ENCODE measurements around the gene RASL10A.
"Not testable (repeated sequence)": the region's sequence is repeated elsewhere in the genome, so short reads cannot be mapped to it uniquely, and the experiment has no call there.

Gene RASL10A

GRCh38 chr22:29315286-29316140 lies at the start of gene RASL10A:
RASL10A (minus strand) TSS chr22:29315697; CDS start chr22:29315246, 451 bp downstream.
- H3K4me3 ChIP-seq (replicated peaks; ENCODE audit: low read depth, low read length): no peak within 1 kb of the TSS
- no peak for TF ChIP-seq CTCF (IDR thresholded peaks at IDR 0.05; ENCODE audit: low read length, missing control alignments)
- DNase-seq (ENCODE audit: low read depth): no peak

GRCh38 chr22:29359469-29359868 lies 44.0 kb upstream of the RASL10A start:
- DNase-seq (ENCODE audit: low read depth): peak; percentile 72

GRCh38 chr22:29357193-29357890 lies 41.8 kb upstream of the RASL10A start:
- DNase-seq (ENCODE audit: low read depth); H3K4me3 ChIP-seq (replicated peaks; ENCODE audit: low read depth, low read length): not testable (repeated sequence)

More at GRCh38 chr22:29359469-29359868, 44.0 kb upstream of the RASL10A start:
- TF ChIP-seq CTCF (IDR thresholded peaks at IDR 0.05; ENCODE audit: low read length, missing control alignments): peak; percentile 78
- H3K4me3 ChIP-seq (replicated peaks; ENCODE audit: low read depth, low read length): no peak overlapping the region

GRCh38 chr22:29353860-29354259 lies 38.4 kb upstream of the RASL10A start:
- no peak overlapping the region for H3K4me3 ChIP-seq (replicated peaks; ENCODE audit: low read depth, low read length)
- DNase-seq (ENCODE audit: low read depth): no peak
- TF ChIP-seq CTCF (IDR thresholded peaks at IDR 0.05; ENCODE audit: low read length, missing control alignments): no peak

GRCh38 chr22:29353286-29353685 lies 37.8 kb upstream of the RASL10A start:
- TF ChIP-seq CTCF (IDR thresholded peaks at IDR 0.05; ENCODE audit: low read length, missing control alignments): no peak
- no peak for DNase-seq (ENCODE audit: low read depth)
- no peak overlapping the region for H3K4me3 ChIP-seq (replicated peaks; ENCODE audit: low read depth, low read length)

GRCh38 chr22:29352778-29353177 lies 37.3 kb upstream of the RASL10A start:
- TF ChIP-seq CTCF (IDR thresholded peaks at IDR 0.05; ENCODE audit: low read length, missing control alignments): no peak

GRCh38 chr22:29351891-29352290 lies 36.4 kb upstream of the RASL10A start:
- no peak overlapping the region for H3K4me3 ChIP-seq (replicated peaks; ENCODE audit: low read depth, low read length)
- DNase-seq (ENCODE audit: low read depth): no peak
- no peak for TF ChIP-seq CTCF (IDR thresholded peaks at IDR 0.05; ENCODE audit: low read length, missing control alignments)

More at GRCh38 chr22:29352778-29353177, 37.3 kb upstream of the RASL10A start:
- H3K4me3 ChIP-seq (replicated peaks; ENCODE audit: low read depth, low read length): no peak overlapping the region
- no peak for DNase-seq (ENCODE audit: low read depth)

Data from fibroblast of pulmonary artery (primary cell).